ENCODE results near the gene GNA12. TPM values are rescaled to one million over a fixed set of nuclear protein-coding genes. Genes with fewer than 3 reads are reported as not detected.

Gene GNA12, protein sequence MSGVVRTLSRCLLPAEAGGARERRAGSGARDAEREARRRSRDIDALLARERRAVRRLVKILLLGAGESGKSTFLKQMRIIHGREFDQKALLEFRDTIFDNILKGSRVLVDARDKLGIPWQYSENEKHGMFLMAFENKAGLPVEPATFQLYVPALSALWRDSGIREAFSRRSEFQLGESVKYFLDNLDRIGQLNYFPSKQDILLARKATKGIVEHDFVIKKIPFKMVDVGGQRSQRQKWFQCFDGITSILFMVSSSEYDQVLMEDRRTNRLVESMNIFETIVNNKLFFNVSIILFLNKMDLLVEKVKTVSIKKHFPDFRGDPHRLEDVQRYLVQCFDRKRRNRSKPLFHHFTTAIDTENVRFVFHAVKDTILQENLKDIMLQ
- total RNA-seq (2014; rRNA removed; shearing (Covaris generic)): 10.4 and 11.2 TPM in 2 replicates

DNA sequence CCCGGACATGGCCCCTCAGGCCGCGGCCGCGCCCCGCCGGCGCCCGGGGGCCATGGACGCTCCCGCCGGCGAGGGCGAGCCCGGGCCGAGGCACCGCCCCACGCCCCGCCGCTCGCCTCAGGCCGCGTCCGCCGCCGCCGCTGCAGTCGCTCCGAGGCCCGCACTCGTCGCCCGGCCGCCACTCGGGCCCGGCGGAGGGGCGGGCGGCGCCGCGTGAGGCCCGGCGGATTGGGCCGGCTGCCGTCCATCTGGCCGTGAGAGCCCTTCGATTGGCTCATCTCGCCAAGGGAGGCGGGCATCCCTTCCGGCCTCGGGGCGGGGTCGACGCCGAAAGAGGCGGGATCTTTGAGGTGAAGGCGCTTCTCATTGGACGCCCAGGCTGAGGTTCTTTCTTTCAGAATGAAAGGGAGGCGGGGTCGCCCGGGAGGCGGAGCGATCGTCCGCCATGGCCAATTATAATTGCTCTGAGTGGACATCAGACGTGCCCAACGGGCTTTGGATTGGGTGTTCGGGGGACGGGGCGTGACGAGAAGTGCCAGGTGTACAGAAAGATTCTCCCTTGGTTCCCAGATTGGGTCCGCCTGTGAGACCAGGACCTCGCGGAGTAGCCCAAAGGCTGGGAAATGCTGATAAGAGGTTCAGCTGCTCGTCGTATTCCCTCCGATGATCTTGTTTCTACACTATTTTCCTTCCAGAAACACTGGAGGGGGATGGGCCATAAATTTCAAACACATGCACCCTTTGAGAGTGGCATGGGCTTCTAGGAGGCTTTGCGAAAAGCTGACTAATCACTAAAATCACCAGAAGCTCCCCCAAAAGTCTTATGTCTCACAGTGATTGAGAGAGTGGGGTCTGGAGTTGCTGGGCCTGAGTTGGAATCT lies at the start of gene GNA12:
Gene GNA12 (minus strand): TSS at position 156 of the 881 bp plus-strand sequence. CDS start 147 bp downstream, at position 9.
- peak; percentile 100 for DNase-seq (ENCODE audit: low spot score)

DNA sequence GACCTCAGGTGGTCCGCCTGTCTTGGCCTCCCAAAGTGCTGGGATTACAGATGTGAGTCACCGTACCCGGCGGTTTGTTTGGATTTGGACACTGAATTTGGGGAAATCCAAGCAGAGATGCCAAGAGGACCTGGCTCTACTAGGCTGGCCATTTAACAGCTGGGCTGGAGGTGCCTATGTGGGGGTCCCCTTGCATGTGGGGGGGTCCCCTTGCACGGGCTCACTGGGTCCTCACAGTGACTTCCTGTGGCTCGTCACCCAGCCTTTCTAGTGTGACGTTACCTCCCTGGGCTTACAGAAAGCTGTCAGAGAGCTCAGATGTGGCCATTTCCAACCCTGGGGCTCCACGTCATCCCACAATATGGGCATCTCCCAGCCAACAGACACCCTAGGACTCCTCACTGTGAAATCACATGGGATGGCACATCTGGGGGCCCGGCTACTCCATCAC lies 49.3 kb upstream of the GNA12 start:
- DNase-seq (ENCODE audit: low spot score): no peak

DNA sequence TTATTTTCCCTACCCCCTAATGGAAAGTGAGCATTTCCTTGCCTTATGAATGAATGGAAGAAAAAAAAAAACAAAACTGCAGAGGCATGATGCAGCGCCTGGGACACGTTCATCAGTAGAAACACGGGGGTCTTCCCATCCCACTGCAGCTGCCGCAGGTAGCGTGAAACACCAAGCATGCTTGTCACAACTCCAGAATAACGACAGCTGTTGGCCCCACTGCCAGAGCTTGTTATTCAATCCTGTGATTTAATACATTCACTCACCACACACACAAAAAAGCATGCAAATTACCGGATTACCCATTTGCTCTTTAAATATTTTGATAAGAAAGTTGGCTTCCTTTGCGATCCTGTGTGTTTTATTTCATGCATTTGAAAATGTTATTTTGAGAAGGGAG lies 48.4 kb upstream of the GNA12 start:
- DNase-seq (ENCODE audit: low spot score): no peak

DNA sequence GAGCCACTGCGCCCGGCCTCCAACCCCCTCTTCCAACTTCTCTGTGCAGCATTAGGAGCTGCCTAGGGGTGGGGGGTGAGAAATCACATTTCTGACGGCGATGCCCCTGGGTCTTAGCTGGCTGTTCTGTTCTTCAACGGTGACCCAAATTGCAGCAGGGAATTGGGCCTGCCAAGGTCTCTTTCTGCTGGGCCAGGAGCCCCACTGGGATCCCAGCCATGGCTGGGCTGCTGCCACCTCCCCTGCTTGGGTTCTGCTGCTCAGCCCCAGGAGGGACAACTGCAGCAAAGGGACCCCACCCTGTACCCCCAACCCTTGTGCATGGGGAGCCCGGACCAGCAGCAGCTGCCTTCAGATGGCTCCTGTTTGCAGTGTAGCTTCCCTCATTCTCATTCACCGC lies 43.7 kb upstream of the GNA12 start:
- no peak for DNase-seq (ENCODE audit: low spot score)

DNA sequence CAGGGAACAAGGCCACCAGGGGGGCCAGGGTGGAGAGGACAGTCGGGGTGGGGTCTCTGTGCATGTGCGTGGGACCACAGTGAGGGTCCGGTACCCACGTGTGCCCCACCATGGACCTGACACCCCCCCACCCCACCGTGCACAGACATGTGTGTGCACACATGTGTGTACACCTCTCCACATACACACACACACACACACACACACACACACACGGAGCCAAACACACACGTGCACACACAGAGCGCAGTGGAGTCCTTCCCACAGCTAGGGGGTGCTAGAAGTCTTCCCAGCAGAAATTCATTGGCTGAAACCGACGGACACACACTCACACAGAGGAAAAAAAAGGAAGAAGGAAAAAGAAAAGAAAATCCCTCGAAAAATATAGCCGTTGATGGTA lies 42.8 kb upstream of the GNA12 start:
- DNase-seq (ENCODE audit: low spot score): peak; percentile 79

DNA sequence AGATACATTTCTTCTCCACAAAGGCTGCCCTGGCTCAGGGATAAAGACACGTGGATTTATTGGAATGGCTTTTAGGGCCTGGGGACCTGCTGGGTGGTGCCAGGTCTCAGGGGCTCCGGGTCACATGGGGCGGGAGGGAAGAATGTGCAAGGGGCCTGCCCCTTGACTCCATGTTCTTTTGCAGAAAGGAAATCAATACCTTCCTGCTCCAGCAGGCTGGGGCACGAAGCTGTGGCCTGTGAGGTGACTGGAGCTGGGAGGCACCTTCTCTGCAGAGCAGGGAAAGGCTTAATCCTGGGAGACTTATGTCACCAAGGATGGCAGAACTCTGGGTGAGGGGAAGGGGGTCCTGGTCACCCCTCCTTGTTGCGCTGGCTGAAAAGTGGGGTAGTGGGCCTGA lies 42.3 kb upstream of the GNA12 start:
- DNase-seq (ENCODE audit: low spot score): no peak

DNA sequence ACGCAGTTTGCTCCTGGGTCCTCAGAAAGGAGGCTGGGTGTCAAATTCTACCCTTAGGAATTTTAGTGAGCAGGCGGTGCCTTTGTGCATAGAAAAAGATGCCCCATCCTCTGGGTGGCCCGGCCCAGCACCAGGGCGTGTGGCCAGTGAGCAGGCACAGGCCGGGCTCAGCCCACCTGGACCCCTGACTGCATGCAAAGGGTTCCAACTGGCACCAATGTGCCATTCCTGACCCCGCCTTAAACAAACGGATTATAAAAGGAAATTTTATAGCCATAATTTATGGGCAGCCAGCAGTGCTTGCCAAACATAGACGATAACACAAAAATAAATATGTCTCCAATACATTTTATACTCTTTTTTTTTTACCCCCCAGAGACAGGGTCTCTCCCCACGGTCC lies 40.1 kb upstream of the GNA12 start:
- no peak for DNase-seq (ENCODE audit: low spot score)

DNA sequence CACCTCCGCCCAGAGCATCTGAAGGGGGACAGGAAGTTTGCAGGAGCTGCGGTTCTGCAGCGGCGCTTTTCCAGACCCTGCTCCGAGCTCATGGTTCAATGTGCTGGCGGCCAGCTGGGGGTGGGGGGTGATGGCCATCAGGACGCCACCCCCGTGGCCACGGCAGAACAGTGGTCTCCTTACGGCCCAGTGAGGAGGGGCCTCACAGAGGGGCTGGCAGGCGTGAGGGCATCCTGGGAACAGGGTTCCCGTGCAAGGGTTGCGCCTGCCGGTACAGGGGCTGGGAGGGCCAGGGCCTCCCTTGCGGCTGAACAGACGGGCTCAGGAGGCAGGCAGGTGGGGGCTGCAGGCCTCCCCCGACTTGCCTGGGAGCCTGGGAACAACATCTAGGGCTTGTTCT lies 39.0 kb upstream of the GNA12 start:
- no peak for DNase-seq (ENCODE audit: low spot score)

DNA sequence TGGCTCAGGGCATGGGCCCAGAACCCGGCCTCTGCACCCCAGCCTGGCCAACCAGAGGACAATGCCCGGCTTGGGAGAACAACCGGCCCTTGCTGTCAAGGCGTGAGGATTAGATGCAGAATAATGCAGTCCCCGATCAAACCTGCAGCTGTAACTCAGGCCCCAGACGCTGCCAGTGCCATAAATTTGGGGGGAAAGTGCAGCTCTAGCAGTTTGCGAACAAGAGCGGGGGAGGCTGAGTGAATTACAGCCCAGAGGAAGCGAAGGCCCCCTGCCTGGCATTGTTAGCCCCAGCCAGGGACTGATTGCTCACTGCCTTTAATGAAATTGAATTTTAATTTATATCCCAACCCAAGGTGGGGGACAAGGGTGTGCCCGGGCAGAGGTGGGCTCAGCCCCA lies 38.0 kb upstream of the GNA12 start:
- DNase-seq (ENCODE audit: low spot score): no peak

DNA sequence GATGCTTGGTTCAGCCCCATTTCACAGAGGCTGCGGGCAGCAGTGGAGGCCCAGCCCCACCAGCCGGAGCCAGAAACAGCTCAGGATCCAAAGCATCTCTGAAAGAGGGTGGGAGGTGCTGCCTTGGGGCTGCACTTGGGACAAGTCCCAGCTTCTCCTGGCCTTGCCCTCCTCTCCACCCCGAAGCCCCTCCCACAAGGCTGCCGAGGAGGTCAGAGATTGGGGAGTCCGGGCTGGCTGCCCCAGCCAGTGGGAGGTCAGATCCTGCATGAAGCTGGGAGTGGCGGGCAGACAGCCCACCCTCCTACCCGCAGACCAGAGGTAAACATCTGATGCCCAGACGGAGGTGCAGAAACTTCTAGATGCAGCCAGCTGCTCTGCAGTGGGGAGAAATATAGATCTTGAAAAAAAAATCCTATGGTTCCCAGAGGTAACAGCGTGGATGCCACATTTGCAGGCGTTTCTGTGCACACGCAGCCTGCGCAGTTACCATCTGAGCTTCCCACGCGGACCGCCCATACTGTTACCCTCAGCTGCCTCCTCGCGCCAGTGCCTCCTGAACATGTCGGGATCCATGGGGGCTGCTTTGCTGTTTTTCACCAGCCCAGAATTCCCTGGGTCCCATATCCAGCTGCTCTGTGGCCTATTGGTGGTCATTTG lies 36.9 kb upstream of the GNA12 start:
- no peak for DNase-seq (ENCODE audit: low spot score)

DNA sequence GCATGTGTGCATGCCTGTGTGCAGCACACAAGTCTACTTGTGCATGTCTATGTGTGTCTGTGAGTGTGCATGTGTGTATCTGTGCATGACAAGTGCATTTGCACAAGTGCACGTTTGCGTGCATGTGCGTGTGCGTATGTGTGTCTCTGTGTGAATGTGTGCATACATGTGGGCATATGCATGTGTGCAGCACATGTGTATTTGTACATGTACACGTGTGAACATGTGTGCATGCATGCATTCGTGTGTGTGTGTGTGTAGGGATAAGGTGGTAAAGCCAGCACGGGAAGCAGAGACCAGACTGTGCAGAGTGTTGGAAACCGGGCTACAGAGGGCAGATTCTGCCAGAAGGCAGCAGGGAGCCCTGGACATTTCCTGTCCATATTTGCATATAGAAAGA lies 35.9 kb upstream of the GNA12 start:
- no peak for DNase-seq (ENCODE audit: low spot score)

DNA sequence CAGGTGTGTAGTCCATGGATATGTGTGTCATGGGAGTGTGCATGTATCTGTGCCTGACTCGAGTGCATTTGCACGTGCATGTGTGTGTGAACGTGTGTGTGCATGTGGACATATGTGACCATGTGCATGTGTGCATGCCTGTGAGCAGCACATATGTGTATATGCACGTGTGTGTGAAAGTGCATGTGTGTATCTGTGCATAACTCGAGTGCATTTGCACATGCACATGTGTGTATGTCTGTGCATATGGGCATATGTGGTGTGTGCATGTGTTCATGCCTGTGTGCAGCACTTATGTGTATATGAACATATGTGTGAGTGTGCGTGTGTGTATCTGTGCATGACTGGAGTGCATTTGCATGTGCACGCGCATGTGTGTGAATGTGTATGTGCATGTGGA lies 35.2 kb upstream of the GNA12 start:
- DNase-seq (ENCODE audit: low spot score): no peak

DNA sequence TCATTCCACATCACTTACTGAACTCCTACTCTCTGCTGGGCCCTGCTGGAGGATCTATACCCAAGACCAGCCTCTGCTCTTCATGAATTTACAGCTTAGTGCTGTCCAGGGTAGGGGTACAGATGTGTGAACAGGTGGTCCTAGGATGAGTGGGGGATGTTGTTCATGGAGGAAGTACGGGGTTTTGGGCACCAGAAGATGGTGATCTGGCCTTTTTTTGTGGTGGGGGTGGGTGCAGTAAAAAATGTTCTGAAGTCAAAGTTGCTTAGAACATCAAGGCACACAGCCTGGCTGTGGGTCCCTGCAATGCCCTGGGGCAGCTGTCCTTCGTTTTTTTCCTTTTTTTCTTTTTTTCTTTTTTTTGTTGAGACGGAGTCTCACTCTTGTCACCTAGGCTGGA lies 34.2 kb upstream of the GNA12 start:
- no peak for DNase-seq (ENCODE audit: low spot score)

DNA sequence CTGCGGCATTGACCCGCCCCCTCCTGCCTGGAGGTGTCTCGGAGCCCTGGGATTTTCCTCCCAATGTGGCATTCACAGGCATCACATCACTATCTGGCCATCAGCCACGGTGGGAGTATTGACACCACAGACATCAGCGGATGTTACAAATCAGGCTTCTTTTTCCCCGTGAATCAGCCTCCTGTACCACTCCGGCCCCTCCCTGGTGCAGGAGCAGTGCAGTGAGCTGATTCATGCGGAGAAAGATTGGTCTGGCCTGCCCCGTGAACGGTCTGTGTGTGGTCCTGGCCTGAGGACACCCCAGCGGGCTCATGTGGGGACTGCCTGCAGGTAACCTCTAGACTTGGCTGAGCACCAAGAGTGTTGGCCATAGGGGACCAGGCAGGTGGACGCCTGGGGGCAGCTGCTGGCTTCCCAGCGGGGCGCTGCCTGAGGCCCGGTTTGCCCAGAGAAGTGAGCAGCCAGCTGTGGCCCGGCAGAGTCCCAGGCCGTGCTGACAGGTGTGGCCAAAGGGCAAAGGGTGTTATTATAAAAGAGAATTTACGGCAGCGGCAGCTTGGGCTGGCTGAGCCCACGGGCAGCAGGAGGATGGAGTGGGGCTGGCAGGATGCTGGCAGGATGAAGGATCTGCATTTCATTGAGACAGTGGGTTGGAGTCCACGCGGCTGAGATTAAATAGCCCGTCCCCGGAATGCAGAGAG lies 32.1 kb upstream of the GNA12 start:
- DNase-seq (ENCODE audit: low spot score): no peak

DNA sequence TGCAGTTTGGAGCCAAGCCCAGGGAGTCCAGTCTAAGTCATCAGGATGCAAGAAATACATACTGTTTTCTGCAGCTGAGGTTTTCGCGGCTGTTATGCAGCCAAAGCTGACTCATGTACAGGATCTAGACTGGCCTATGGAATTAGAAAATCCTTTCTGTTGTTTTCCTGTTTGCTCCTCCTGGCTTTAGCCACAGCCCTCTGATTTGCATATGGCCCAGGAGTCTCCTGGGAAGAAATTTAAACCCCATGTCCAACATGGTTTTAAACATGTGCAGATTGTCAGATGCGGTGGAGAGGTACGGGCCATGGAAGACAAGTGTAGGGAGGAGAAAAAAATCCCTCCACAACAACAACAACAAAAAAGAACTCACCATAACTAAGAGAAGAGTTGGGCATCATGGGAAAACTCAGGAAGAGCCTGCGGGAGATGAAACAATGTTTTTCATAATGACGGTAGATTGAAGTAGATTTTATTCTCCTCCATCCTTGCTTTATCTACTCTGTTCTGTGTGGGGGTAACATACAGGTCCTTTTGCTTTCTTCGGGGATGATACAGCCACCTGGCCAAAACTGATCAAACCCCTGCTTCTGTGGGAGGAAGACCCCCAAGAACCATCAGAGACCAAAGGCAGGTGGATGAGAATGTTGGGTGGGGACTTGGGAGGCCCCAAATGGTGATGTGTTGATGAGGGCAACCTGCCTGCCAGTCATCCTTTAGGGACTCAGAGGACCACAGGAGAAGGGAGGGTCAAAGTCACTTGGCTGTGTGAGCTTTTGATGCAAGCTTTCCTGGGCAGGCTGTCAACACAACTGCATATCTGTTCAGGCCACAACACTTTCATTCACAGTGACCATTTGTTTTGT lies 29.8 kb upstream of the GNA12 start:
- peak; percentile 83 for DNase-seq (ENCODE audit: low spot score)

DNA sequence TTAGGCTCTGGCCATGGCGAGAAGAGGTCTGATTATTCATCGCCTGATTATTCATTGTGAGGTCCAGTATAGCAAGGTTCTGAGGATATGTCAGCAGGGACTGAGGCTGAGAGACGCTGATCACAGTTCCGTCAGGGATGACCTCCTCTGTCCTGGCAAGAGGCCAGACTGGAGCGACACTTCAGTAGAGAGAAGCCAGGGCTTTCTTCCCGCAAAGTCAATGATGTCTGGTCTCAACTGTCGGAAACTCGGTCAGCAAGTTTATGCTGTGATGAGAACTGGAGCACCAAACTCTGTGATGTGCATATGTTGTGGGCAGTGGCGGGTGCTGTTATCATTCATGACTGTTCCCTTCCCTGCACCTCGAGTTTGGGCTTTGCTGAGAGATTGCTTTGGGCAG lies 29.0 kb upstream of the GNA12 start:
- DNase-seq (ENCODE audit: low spot score): peak; percentile 23

DNA sequence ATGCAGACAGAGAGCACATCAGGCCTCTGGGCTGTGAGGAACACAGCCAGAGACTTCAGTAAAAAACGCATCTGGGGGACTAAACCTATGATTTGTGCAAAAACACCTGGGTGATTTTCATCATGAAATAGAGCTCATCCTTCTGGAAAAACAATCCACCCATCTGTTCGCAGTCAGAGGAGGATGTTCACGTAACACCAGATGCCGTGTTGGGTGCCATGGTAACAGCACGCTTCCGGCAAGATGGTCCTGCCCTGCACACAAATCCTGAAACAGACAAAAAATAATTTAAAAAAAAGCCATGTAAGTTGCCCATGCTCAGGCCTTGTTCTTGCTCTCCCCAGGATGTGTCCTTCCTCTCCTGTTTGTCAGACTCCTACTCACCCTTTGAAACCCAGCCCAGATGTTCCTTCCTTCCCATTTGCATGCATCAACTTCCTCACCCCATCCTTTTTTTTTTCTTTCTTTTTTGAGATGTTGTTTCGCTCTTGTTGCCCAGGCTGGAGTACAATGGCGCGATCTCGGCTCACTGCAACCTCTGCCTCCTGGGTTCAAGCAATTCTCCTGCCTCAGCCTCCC lies 28.3 kb upstream of the GNA12 start:
- no peak for DNase-seq (ENCODE audit: low spot score)

DNA sequence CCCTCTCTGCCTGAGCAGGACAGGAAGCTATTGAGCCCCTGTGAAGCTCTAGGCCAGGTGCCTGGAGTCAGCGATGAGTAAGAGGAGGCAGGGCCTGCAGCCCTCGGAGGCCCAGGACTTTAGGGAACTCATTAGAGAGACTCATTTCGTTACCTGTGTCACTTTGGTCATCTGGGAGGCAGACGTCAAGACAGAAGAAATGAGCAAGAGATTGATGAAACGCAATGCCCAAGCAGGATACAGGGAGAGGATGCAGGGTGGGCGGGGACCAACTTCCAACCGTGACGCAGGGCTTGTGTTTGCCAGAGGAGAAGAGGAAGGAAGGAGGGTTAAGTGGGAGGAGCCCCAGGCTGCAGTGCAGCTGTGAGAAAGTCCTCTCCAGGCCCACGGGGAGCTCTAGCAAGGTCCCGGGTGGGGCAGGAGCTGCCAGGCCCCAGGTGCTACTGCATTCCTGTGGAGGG lies 26.4 kb upstream of the GNA12 start:
- DNase-seq (ENCODE audit: low spot score): peak; percentile 79

DNA sequence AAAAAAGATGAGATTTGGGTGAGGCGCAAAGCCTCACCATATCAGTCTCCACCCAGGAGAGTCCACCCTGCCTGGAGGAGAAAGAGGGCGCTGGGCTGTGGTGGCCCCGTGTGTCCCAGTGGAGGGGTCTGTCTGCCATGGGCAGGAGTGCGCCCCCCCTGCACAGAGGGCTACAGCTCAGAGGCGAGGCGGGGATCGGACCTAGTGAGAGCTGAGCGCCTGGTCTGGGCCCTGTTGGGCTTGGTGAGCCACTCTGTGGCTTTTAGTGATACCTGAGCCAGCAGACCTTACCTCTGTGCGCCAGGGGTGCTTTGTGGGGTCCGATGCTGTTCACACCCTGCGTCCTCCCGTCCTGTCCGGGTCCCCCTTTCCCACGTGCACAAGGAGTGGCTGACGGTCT lies 25.9 kb upstream of the GNA12 start:
- no peak for DNase-seq (ENCODE audit: low spot score)

DNA sequence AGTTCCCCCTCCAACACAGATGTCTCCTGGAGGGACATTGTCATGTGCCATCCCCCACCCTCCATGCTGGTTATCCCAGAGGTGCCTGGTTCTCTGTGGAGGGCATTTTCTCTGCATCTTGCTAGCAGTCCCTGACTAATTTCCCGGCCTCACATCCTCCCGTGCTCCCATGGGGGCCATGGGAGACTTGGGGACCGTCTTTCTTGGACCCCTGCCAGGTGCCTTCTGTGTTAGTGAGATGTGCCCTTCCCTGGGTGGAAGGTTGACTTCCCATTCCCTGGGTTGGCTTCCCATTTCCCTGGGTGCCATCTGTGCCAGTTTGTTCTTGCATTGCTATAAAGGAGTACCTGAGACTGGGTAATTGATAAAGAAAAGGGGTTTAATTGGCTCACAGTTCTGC lies 22.5 kb upstream of the GNA12 start:
- no peak for DNase-seq (ENCODE audit: low spot score)

Data from HT-29 (cell line).